GM21528 (cell line): Measurements from ENCODE around the gene VSIR.

Experiments
- ATAC-seq: cut with Tn5 transposase; IDR thresholded peaks from one replicate; pipeline ENCODE4 v1.9.1; 2021; ENCODE audit warnings: mild to moderate bottlenecking, moderate library complexity; ENCODE audit not compliant: unreplicated experiment, low FRiP score

VSIR gene

DNA sequence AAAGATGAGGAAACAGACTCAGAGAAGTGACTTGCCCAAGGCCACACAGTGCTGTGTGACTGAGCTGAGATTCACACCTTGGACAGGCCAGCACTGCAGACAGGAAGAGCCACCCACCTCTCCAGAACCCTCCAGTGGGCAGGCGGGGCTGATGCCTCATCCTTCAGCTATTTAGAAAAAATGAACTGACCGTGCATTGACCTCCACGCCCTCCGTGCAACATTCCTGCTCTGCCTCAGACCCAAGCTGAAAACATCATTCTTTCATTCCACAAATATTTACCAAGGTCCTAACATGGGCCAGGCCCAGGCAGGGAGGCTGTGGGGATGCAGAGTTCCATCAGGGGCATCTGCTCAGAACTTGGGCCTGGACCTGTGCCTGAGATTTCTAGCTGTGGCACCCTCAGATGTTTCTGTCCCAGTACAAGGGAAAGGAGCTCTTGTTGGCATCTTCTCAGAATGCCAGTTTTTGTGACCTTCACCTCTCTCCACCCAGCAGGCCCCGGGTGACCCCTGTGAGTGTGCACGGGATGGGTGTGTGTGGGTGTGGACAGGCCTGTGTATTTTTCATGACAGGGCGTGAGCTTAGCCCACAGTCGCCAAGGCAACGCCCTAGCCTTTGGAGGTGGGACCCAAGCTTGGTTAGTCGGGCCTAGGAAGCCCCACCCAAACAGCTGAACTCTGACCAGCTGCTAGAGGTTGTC is 6.5 kb downstream of the VSIR start:
- ATAC-seq, result no peak

DNA sequence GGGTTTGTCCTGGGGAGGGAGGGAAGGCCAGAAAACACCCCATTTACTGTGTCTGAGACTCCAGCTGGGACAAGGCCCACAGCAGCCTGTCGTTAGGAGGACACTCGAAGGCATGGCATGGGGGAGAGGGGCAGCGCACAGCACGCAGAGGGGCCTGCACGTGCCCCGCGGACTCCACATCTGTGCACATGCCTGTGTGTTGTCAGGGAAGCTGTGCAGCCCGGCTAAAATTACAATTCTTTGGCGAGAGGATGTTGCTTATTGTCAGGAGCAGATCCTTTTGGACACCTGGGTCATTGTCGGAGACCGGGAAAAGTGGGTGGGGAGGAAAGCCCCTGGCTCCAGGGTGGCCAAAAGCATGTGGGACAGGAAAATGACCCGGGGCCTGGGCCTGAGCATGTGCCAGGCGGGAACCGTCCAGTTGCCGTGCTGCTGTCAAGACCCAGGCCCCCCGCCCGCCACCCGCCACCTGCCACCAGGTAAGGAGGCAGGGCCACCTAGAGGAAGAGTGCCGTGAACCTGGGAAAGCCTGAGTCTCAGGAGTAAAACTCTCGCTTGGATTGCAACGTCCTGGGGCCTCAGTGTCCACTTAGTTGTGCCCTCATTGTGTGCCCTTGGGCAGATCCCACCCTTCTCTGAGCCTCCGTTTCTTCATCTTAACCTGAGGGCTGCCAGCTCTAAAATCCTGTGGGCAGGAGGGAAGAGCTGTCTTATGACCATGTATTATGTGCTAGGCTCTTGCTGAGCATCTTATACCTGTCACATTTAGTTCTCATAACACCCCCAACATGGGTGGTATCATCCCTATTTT is 7.2 kb downstream of the VSIR start:
- no peak for ATAC-seq

DNA sequence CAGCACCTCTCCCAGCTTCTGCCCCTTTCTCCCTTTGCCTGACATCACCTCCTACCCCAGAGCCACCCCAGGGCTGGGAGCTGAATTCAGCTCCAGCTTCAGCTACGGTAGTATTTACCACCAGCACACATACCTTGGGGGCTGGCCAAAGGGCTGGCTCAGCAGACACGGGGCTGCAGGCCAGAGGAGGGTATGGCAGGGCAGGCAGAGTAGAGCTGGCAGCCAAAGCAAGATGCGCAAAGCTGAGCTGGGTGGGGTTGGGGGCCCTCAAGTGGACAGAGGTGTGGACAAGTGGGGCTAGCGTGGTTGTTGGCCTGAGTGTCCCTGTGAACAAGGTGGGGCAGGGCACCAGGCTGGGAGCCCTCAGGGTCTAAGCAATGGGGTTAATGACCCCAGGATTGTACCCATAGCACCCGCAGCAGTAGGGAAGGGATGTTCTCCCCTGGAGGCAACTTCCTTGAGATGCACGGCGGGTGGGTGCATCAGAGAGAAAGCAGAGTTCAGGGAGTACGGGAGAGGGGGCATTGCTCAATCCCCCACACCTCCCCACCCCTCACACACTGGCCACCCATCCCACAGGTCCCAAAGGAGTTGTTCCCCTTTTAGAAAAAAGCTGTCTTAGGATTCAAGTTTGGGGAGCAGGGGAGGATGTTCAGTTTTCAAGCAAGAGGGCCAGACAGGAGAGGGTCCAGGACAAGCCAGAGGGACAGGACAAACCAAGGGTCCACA is 8.0 kb downstream of the VSIR start:
- ATAC-seq, result no peak

DNA sequence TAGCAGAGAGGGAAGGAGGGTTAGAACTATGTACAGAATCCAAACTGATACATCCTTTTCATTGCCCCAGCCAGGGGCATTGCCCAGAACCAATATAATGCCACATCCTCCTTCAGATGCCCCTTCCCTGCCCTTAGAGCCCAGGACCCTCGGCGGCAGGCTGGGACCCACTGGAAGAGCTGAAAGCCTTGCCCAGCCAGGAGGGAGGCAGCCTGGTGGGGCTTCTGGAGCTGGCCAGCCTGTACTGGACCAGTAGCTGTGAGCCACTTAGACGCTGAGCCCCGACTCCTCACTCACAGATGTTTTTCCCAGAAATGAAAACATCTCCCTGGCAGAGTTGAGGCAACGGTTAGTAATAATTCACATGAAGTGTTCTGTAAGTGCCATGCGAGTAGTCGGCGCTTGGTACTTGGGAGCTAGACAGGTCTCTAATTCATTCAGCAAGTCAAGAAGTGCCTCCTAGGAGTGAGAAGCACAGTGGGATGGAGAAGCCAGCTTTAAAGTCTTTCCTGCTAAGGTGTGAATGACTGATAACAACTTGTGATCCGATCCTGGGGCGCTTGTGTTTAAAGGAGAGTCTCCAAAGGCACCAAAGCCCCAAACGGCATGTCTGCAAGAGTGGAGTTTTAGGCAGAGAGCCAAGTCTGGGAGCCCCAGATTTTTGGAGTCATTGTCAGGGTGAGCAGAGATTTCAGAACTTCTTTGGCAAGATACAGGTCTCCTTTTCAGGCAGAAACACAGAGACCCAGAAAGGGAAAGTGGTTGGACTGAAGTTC is 9.8 kb downstream of the VSIR start:
- ATAC-seq, result no peak

DNA sequence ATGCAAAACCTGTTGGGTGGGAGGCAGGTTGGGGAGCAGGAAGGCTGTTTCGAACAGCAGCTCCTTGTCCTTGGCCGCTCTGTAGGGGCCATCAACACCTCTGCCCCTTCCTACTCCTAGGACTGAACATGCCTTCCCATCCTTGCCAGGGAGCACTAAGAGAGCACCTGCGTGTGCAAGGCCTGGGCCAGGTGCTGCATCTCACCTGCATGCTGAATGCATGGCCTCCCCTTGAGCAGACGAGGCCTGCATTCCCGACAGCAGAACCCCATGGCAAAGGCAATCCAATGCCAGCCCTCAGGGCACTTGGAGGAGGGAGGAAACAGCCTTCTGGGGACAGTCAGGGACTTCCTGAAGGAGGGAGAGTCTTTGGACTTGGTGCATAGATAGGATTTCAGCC is 11.0 kb downstream of the VSIR start:
- ATAC-seq, result no peak

DNA sequence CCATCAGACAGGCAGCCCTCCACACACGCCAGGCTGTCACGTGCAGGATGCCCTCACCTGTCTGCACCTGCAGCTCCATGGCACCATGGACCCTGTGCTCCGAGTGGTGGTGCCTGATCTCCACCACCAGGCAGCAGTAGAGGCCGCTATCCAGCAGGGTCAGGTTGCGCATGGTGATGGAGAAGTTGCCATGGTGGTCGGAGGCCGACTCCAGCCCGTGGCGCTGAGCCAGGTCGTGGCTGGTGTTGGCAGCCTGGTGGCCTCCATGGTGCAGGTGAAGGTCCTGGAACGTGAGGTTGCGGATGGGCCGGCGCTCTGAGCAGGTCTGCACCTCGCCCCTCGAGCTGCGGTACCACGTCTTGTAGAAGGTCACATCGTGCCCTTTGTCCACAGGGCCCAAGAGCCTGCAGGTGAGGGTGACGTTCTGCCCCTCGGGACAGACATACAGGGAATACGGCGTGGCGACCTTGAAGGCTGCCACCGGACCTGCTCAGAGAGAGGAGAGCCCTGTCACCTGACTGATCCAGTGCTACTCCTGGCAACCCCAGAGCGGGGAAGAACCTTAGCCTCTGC is 11.7 kb downstream of the VSIR start:
- no peak for ATAC-seq

DNA sequence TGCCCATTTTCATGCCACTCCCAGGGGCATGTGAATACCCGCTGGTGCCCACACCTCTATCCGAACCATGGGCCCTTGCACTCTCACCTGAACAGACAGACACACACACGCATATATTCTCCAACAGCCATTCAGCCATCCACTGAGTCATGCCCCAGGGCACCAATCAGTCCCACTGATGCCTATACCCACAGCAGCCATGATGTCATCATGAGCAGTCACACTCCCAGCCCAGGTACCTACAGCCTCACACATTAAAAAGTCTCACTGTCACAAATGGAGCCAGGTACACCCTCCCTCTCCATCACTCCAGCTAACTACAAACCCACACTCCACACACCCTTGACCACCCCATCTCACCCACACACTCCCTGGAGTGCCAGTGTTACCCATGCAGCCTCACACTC is 12.2 kb downstream of the VSIR start:
- no peak for ATAC-seq

DNA sequence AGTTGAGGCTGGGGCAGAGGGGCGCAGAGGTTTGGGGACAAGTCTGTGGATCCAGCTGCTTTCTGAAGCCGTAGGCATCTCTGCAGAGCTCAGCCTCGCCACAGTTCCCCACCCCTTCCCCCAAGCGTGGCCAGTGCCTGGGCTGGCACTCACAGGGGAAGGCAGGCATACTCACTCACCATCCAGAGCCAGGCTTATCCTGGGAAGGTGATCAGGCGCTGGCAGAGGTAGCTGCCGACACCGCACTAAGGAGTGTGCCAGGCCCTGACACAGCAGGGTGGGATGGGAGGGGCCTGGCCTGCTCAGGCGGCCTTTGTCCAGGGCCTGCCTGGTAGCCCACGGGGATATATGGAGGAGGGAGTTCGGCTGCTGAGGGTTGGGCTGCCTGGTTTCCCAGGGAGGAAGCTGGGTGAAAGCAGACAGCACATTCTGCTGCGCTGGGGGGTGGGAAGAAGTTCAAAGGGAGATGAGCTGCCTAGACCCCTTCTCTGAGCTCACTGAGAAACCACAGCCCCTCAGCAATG is 15.9 kb downstream of the VSIR start:
- ATAC-seq, result no peak

DNA sequence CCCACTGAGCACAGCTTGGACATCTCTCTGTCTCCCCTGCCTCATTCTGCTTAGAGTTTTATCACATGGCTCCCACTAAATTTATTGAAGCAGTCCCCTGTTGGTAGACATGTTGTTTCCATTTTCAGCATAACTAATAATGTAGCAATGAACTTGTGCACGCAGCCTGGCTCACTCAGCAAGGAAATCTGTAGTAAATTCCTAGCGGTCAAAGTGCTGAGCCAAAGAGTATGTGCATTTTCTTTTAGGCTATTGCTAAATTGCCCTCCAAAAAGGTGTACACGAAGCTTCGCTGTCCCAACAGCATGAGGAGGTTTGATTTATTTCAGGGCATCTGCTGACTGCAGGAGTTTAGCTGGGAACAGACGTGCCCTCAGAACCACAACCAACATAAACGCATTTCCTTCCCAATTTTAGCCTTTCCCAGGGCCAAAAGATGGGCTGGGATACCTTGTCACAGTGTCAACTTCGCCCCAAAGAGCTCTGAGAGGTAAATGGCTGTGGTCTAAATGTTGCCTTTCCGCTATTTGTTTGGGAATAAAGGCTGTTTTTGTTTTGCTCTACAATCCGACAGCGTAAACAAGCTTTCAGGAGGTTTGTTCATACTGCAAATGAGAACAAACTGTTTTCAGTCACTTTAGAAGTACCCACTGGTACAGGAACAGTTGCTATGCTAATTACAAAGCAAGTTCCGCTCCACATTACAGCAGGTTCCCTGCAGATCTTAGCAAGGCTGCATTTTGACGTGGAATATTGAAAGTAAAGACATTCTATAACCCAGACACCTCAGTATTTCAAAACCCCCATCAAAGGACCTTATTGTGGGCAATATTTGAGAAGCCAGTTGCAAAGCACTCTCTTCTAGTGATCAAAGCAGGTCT is 16.8 kb downstream of the VSIR start:
- no peak for ATAC-seq

DNA sequence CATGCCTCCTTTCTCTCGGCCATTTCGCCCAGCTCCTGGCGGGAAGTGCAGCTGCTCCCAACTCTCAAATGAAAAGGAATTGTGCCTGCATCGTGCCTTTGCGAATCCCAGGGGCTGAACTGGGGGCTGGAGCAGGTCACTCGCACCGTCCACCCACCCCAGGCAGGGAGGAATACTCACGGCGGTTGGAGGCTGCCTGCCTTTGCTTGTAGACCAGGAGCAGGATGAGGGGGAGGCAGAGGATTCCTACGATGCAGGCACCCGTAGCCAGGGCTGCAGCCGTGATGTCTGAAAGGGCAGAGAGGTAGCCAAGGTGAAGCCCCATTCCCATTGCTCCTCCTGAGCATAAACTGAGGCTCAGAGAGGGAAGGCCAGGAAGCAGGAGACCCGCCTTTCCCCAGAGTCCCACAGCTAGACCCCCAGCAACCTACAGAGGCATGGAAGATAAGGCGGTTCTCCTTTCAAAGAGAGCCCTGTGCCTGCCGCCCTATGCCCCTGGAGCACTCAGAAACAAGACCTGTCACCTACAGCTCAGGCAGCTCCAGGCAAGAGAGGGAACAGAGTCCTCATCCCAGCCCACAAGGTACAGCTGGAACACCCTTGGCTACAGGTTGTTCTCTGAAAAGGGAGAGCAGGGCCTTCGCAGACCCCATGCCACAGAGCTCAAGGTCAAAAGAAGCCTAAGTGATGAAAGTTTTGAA is 18.0 kb downstream of the VSIR start:
- ATAC-seq, result no peak

DNA sequence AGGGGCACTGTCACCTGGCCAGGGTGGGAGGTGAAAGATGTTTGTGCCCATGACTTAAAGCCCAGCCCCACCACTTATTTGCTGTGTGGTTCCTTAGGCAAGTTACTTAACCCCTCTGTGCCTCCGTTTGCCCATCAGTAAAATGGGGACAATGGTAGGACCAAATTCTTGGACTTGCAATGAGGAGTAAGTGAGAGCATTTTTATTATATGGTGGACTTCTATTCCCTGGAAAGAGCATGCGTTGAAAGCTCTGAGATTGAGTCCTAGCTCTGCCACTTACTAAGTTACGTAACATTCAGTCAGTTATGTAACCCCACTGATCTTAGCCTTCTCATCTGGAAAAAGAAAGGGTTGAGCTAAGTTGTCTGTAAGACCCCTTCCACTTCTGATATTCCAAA is 18.8 kb downstream of the VSIR start:
- ATAC-seq, result no peak

DNA sequence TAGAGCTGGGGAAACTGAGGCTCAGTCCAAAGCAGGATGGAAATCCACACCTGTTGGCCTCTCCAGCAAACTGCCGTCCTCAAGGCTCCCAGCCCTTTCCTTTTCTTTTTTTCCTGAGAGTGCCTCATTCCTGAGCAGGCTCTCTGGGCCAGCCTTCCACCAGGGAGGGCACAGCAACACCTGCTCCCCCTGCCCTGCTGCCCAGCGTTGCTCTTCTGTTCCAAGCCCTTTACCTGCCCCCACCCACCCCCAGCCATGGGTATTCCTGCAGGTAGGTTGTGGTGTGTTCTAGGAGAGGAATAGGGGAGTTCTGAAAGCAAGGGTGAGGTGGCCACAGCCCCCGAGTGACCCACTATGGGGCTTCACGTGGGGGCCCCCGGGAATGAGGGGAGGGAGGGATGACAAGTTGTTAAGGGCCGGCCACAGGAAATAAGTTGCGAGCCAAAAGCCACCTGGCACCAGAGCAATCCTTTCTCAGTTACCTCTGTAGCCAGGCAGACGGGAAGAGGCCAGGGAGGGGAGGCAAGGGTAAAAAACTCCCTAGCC is 19.3 kb downstream of the VSIR start:
- ATAC-seq, result no peak

DNA sequence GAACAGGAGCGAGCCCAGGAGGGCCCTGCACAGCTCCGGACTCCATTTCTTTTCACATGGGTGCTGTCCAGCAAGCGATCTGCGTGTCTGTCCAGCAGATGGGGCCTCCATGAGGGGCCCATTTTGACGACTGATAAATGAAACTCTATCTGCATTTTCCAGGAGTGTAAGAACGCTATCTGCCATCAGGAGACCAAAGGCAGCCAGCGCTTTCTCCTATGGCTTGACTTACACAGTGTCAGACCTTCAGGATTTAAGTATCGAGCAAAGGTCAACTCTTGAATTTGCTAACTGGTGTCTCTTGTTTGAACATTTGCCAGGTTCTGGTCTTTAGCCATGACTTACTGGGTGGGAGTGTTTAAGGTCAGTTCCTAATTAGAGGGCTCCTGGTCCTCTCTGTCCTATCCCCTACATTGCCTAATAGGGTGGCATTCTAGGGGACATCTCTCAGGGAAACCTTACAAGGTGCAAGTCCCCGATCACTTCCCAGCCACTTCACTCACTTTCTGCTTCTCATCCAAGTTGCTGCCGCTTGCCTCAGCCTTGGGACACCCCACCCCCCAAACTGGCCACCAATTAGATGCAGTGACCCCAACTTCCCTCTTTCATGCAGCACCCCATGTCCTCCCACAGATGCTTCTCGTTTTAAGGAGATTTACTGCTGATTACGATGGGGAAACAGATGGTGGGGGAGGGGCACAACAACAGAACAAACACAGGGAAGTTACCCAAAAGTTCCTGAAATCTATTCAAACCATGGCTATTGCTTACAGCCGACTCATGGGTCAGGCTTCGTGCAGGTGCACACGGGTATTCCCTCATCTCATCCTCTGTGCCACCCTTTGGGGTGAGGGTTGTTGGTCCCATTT is 20.0 kb downstream of the VSIR start:
- no peak for ATAC-seq

DNA sequence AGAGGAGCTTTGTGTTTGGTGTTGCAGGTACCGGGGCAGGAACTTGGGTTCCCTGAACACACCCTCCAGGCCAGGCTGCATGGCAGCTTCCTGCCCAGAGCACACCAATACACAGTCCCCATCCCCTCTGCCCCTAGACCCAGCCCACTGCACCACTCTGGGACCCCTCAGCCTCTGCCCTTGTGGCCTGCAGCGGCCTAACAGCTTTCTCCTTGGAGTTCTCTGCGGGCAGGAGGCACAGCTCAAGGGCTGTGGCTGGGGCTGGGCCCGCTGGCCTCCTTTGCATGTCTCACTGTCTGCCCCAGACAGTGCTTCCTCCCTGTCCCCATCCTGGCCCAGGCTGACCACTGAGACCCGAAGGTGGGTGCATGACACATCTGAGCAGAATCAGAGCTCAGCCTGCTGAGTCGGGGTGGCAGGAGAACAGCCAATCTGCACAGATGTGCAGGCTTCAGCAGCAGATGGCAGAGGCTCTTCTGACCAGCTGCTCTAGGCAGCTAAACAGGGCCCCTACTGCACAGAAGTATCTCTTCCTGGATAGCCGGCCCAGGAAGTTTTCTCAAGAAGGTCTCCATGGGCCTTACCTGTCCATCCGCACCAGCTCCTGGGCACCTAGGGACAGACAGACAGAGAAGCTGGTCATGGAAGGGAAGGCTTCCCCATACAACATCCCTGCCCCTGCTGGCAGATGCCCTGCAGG is 20.8 kb downstream of the VSIR start:
- ATAC-seq, result no peak

DNA sequence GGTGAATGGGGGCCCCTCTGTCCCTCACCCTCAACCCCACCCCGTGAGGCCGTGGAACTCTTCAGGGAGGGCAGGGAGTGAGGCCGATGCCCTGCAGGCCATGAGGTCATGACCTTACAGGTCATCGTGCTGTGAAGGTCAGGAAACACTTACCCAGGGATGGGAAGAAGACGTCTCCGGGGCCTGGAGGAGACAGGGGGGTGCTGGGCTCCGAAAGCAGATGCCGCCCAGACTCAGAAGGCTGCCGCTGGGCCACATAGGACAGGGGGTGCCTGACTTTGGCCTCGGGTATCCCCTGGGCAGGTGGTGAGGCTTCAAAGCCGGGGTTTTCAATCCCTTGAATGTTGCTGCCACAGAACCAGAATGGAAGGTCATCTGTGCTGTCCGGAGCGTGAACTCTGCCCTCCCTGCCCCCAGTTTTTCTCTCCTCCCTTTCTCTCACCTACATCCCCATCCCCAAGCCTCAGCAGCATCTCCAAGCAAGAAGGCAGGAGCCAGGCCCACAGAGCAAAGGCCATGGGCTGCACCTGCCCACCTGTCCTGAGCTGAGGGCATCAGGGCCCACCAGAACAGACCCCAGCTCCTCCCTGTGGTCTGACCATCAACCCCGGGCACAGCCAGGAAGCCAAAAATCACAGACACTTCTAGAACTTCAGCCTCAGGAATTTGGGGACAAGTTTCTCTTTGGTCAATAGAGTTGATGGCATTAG is 21.6 kb downstream of the VSIR start:
- no peak for ATAC-seq

DNA sequence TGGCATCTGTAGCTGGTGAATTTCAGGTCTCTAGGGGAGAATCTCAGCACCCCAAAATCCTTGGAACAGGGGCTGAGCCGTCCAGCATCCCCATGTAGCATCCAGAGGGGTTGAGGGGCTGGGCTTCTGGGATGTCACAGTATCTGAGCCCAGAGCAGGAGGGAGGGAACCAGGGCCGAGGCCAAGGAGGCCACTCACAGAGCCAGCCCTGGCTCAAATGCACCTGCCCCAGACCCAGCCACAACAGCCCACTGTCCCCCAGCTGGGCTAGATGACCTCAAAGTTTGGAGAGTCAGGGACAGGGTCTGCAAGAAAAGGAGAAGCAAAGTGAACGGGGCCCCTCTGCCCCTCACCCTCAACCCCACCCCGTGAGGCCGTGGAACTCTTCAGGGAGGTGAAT is 22.3 kb downstream of the VSIR start:
- no peak for ATAC-seq
